Tibial nerve (tissue), 4 donors: Measurements from ENCODE around the gene FJX1.

ENCODE experiments used
- CTCF ChIP-seq, 5 experiments: fragments of 200-600 bp in 3 of 5; fragments of 450-650 bp in 2 of 5; sonication (generic) in 3 of 5; IDR thresholded peaks; one replicate each; pipeline ENCODE4 v1.5.1; 2016 to 2019; ENCODE audit warnings: antibody characterized with exemption in 5 of 5, mild to moderate bottlenecking in 3 of 5, moderate library complexity in 2 of 5
- EP300 ChIP-seq, 2 donors: sonication (generic); formaldehyde crosslinking; IDR thresholded peaks; one replicate each; pipeline ENCODE4 v1.6.1; 2017; ENCODE audit warnings: antibody characterized with exemption in 2 of 2, mild to moderate bottlenecking in 1 of 2

GRCh38 chr11:35623621-35624168 is 5.4 kb downstream of the FJX1 start:
- TF ChIP-seq CTCF (IDR thresholded peaks at IDR 0.05) = no peak
- TF ChIP-seq EP300 (IDR thresholded peaks at IDR 0.05) = no peak
